ENCODE data around the gene CTDP1. TPM values are rescaled to one million over a fixed set of nuclear protein-coding genes. Genes with fewer than 3 reads are reported as not detected.

CTDP1 gene
- total RNA-seq, 4 donors from 2014 or later: 18.1 to 40.5 (median 25.7) TPM

DNA sequence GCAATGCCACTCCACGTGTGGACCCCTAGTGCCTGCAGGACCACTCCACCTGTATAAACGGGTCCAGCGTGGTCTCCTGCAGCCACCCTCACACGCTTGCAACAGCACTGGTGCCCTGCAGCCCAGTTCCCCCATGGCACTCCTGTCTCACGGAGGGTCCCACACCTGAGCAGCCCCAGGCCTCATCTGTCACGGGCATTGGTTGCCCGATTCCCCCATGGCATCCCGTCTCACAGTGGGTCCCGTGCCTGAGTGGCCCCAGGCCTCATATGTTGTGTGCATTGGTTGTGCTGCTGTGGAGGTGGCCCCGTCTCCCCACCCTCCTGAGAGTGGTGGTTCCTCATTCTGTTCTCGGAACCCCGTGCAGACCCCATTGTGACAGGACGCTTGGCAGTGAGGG lies 43.4 kb downstream of the CTDP1 start:
- H3K27ac ChIP-seq: no peak overlapping the region
- H3K27me3 ChIP-seq: no peaks in the 10 kb centered on the region
- H3K4me3 ChIP-seq: no peak overlapping the region
- 97% methylated on average over 13 of the region's 13 CpGs for WGBS, 2 donors
- TF ChIP-seq, protein P1, sequence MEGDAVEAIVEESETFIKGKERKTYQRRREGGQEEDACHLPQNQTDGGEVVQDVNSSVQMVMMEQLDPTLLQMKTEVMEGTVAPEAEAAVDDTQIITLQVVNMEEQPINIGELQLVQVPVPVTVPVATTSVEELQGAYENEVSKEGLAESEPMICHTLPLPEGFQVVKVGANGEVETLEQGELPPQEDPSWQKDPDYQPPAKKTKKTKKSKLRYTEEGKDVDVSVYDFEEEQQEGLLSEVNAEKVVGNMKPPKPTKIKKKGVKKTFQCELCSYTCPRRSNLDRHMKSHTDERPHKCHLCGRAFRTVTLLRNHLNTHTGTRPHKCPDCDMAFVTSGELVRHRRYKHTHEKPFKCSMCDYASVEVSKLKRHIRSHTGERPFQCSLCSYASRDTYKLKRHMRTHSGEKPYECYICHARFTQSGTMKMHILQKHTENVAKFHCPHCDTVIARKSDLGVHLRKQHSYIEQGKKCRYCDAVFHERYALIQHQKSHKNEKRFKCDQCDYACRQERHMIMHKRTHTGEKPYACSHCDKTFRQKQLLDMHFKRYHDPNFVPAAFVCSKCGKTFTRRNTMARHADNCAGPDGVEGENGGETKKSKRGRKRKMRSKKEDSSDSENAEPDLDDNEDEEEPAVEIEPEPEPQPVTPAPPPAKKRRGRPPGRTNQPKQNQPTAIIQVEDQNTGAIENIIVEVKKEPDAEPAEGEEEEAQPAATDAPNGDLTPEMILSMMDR (IDR thresholded peaks at IDR 0.05): no peak
- TF ChIP-seq EP300 (IDR thresholded peaks at IDR 0.05) (no peak), POLR2A (IDR thresholded peaks at IDR 0.05) (no peak)
- no peak for DNase-seq (ENCODE audit: low spot score in 2 of 2)
- H3K4me1 ChIP-seq: no peaks in the 10 kb centered on the region
- H3K9me3 ChIP-seq: no peaks in the 10 kb centered on the region
- H3K36me3 ChIP-seq: peaks cover 0 to 89% (median 17%) of the 10 kb centered on the region in 3 donors

DNA sequence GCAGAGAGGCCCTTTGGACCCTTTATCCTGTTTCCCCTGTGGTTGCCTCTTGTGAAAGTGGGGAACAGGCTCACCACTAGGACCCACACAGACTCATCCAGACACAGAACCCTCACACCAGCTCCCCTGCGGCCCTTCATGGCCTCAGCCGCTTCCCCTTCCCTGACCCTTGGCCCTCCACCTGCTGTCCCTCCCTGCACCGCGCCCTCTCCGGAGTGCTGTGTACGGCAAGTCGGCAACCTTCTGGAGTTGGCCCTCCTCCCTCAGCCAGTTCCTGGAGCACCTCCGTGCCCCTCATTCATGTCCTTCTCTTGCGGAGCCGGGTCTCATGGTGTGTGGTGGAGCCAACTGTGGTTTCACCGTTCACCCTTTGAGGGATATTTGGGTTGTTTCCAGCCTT lies 44.0 kb downstream of the CTDP1 start:
- no peak for DNase-seq (ENCODE audit: low spot score in 2 of 2)
- Histone ChIP-seq H3K4me1 (no peaks in the 10 kb centered on the region), H3K9me3 (peaks cover 0 to under 1% (median 0%) of the 10 kb centered on the region in 4 donors), H3K4me3 (no peak overlapping the region), H3K27me3 (no peaks in the 10 kb centered on the region), H3K36me3 (peaks cover 0 to 89% (median 18%) of the 10 kb centered on the region in 3 donors), H3K27ac (no peak overlapping the region)
- TF ChIP-seq, protein P1 (IDR thresholded peaks at IDR 0.05): no peak
- TF ChIP-seq POLR2A (IDR thresholded peaks at IDR 0.05) (no peak), EP300 (IDR thresholded peaks at IDR 0.05) (no peak)
- 80% methylated on average over 11 of the region's 11 CpGs for WGBS, 2 donors

DNA sequence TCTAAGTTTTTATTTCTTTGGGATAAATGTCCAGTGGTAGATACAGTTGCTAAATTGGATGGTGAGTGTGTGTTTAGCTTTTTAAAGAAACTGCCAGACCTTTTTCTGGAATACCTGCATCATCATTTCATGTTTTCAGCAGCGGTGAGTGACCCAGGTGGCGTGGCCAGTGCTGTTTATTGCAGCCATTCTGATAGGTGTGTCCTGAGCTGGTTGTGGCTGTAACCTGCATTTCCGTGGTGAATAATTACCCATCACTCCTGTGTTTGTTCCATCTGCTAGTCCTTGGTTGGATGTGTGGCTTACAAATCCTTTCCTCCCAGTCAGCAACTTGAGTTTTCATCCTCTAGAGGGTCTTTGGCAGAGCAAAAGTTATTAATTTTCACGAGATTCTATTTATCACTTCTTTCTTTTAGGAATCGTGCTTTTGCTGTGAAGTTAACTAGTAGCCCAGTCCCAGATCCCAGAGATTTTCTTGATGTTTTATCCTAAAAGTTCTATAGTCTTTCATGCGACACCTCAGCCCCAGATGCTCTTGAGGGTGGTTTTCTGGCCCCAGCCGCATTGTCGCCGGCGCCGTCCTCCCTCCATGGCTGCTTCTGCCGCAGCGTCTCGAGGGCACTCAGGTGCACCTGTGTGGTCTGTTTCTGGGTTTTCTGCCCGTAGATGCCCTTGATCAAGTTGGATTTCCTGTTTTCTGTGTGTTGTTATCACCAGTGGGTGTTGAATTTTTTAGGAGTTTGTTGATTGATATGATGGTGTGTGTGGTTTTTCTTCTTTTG lies 44.9 kb downstream of the CTDP1 start:
- Histone ChIP-seq H3K27ac (no peak overlapping the region), H3K36me3 (peaks cover 0 to 89% (median 27%) of the 10 kb centered on the region in 3 donors), H3K4me3 (no peak overlapping the region), H3K9me3 (peaks cover 0 to 5% (median 0%) of the 10 kb centered on the region in 4 donors), H3K4me1 (no peaks in the 10 kb centered on the region), H3K27me3 (no peaks in the 10 kb centered on the region)
- DNase-seq (ENCODE audit: low spot score in 2 of 2): no peak
- WGBS, 2 donors: 93 to 95% methylated on average over 15 of the region's 15 CpGs
- TF ChIP-seq EP300 (IDR thresholded peaks at IDR 0.05) (no peak), POLR2A (IDR thresholded peaks at IDR 0.05) (no peak)
- TF ChIP-seq, protein P1 (IDR thresholded peaks at IDR 0.05): no peak

DNA sequence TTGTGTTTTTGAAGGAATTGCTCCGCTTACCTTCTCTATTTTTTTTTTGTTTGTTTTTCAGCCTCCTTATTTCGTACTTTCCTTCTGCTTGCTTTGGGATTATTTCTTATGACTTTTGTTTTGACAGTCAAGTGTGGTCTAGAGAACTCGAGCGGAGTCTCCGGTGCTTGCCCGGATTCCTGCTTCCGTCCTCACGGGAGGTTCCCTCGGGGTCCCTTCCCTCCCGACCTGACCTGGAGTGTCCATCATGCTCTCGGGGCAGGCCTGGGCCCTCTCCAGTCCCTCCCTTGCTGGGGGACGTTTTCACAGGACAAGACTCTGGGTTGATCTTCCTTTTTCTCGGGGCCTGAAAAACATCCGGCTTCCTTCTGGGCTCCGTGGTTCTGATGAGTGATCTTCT lies 45.9 kb downstream of the CTDP1 start:
- WGBS, 2 donors: 84 to 88% methylated on average over 15 of the region's 15 CpGs
- H3K4me3 ChIP-seq: no peak overlapping the region
- no peaks in the 10 kb centered on the region for H3K27me3 ChIP-seq
- H3K27ac ChIP-seq: no peak overlapping the region
- peaks cover 0 to 89% (median 31%) of the 10 kb centered on the region in 3 donors for H3K36me3 ChIP-seq
- TF ChIP-seq POLR2A (IDR thresholded peaks at IDR 0.05) (no peak), EP300 (IDR thresholded peaks at IDR 0.05) (no peak)
- TF ChIP-seq, protein P1 (IDR thresholded peaks at IDR 0.05): no peak
- DNase-seq (ENCODE audit: low spot score in 2 of 2): no peak
- H3K4me1 ChIP-seq: no peaks in the 10 kb centered on the region
- peaks cover 0 to 5% (median 0%) of the 10 kb centered on the region in 4 donors for H3K9me3 ChIP-seq

DNA sequence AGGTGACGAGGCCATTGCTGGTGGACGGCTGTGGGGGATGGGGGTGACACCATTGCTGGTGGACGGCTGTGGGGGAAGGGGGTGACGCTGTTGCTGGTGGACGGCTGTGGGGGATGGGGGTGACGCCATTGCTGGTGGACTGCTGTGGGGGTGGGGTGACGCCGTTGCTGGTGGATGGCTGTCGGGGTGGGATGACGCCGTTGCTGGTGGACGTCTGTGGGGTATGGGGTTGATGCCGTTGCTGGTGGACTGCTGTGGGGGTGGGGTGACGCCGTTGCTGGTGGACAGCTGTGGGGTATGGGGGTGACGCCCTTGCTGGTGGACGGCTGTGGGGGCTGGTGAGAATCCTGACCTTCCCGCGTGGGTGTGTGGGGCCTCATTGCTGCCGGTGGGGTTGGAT lies 47.1 kb downstream of the CTDP1 start:
- Histone ChIP-seq H3K27ac (no peak overlapping the region), H3K4me3 (no peak overlapping the region), H3K27me3 (no peaks in the 10 kb centered on the region), H3K4me1 (no peaks in the 10 kb centered on the region), H3K9me3 (peaks cover 0 to 15% (median 0%) of the 10 kb centered on the region in 4 donors), H3K36me3 (peaks cover 0 to 89% (median 41%) of the 10 kb centered on the region in 3 donors)
- TF ChIP-seq EP300 (IDR thresholded peaks at IDR 0.05) (no peak), POLR2A (IDR thresholded peaks at IDR 0.05) (no peak)
- TF ChIP-seq, protein P1 (IDR thresholded peaks at IDR 0.05): no peak
- 95 to 97% methylated on average over 20 of the region's 20 CpGs for WGBS, 2 donors
- no peak for DNase-seq (ENCODE audit: low spot score in 2 of 2)

Measured in tibial nerve (tissue), 4 donors.